Measurements from ENCODE around the gene SAE1. TPM values are rescaled to one million over a fixed set of nuclear protein-coding genes. Genes with fewer than 3 reads are reported as not detected.
A peak's percentile ranks its signal among the peaks of the same experiment; 100 is the strongest.

Gene SAE1
- total RNA-seq, 2 donors from 2014 or later, result 14.5 to 21.5 TPM

DNA sequence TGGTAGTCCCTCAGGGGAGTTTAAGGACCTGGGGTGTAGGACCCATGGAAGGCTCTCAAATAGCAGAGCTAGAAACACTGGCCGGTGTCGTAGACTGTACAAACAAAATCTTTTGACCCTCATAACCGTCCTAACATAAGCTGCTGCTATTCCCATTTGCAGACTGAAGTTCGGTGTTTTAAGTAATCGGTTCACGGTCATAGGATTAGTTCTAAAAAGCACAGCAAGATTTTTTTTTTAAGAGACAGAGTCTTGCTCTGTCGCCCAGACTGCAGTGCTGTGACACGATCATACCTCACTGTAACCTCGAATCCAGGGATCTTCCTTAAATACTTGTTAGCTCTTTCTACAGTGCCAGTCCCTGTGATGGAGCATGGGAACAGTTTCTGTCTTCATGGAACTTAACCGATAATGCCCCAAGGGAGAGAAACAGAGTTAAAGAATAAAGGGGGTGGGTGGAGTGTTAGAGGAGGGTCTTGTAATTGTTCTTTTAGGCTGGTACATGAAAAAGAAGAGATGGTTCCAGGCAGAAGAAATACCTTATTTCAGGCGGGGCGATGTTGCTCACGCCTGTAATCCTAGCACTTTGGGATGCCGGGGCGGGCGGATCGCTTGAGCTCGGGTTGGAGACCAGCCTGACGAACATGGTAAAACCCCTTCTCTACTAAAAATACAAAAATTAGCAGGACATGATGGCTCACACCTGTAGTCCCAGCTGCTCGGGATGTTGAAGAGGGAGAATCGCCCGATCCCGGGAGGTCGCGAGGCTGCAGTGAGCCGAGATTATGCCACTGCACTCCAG lies 16.6 kb upstream of the SAE1 start:
- Histone ChIP-seq H3K9me3 (no peaks in the 10 kb centered on the region), H3K27ac (peak overlapping the region; percentile 99 to 100 (median 99)), H3K4me3 (no peak overlapping the region), H3K4me1 (peaks cover 18% of the 10 kb centered on the region), H3K36me3 (replicated peaks in 1 of 2; ENCODE audit: insufficient read depth in 1 of 2, low read depth in 2 of 2) (no peaks in the 10 kb centered on the region), H3K27me3 (no peaks in the 10 kb centered on the region)
- 49 to 55% methylated on average over 26 of the region's 26 CpGs for WGBS, 2 donors
- no peak for ATAC-seq
- intact Hi-C loops (cut with DNase I), result no loop called here
- TF ChIP-seq POLR2A (IDR thresholded peaks at IDR 0.05) (no peak), CTCF (IDR thresholded peaks at IDR 0.05) (no peak)
- DNase-seq, result no peak

DNA sequence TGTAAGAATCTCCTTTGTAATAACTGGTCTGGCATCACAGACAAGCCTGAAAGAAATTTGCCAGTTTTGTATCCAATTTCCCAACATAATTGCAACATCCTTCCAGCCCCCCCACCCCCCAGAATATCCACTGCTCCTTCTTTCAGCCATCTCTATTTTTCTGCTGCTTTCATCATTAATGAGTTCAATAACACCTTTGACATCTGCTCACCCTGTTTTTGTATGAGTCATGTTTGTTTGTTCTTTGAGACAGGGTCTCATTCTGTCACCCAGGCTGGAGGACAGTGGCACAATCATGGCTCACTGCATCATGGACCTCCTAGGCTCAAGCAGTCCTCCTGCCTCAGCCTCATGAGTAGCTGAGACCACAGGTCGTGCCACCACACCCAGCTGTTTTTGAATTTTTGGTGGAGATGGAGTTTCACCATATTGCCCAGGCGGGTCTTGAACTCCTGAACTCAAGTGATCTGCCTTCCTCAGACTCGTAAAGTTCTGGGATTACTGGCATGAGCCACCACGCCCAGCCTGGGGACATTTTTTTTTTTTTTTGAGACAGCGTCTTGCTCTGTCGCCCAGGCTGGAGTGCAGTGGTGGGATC lies 10.1 kb upstream of the SAE1 start:
- no peak overlapping the region for H3K27ac ChIP-seq
- no peaks in the 10 kb centered on the region for H3K27me3 ChIP-seq
- TF ChIP-seq CTCF (IDR thresholded peaks at IDR 0.05), result no peak
- TF ChIP-seq POLR2A (IDR thresholded peaks at IDR 0.05), result no peak
- H3K4me1 ChIP-seq, result peaks cover 4% of the 10 kb centered on the region
- WGBS, 2 donors, result 79 to 83% methylated on average over 5 to 6 of the region's 6 CpGs
- H3K9me3 ChIP-seq, result no peaks in the 10 kb centered on the region
- DNase-seq (no peak), ATAC-seq (no peak)
- H3K36me3 ChIP-seq (replicated peaks in 1 of 2; ENCODE audit: insufficient read depth in 1 of 2, low read depth in 2 of 2), result no peaks in the 10 kb centered on the region
- no peak overlapping the region for H3K4me3 ChIP-seq
- intact Hi-C loops (cut with DNase I), result no loop called here

DNA sequence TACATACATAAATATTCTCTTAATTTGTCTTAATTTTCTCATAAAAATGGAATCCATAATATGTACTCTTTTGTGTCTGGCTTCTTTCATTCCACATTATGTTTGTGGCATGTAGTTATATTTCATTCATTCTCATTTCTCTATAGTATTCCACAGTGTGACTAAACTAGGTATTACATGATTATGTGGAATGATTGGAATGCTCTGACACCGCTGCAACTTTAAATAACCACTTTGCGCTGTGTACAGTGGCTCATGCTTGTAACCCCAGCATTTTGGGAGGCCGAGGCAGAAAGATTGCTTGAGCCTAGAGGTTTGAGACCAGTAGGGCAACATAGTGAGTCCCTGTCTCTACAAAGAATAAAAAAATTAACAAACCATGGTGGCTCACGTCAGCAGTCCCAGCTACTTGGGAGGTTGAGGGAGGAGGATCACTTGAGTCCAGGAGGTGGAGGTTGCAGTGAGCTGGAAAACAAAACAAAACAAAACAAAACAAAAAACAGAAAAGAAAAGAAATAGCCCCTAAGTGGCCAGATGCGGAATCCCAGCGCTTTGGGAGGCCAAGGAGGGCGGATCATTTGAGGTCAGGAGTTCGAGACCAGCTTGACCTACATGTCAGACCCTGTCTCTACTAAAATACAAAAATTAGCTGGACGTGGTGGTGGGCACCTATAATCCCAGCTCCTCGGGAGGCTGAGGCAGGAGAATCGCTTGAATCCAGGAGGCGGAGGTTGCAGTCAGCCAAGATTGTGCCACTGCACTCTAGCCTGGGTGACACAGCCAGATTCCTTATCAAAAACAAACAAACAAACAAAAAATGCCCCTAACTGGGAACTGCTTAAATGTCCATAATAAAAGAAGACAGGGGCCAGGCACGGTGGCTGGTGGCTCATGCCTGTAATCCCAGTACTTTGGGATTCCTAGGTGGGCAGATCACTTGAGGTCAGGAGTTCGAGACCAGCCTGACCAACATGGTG lies 8.0 kb upstream of the SAE1 start:
- Histone ChIP-seq H3K4me1 (peaks cover 4% of the 10 kb centered on the region), H3K27ac (no peak overlapping the region), H3K36me3 (replicated peaks in 1 of 2; ENCODE audit: insufficient read depth in 1 of 2, low read depth in 2 of 2) (no peaks in the 10 kb centered on the region), H3K27me3 (no peaks in the 10 kb centered on the region), H3K4me3 (no peak overlapping the region), H3K9me3 (no peaks in the 10 kb centered on the region)
- DNase-seq, result no peak
- intact Hi-C loops (cut with DNase I), result no loop called here
- no peak for TF ChIP-seq CTCF (IDR thresholded peaks at IDR 0.05)
- no peak for TF ChIP-seq POLR2A (IDR thresholded peaks at IDR 0.05)
- no peak for ATAC-seq
- WGBS, 2 donors, result 74 to 76% methylated on average over 14 of the region's 14 CpGs

- no peak for DNase-seq
These were observed 7.2 kb upstream of the SAE1 start for GRCh38 chr19:47123406-47123805.

More at GRCh38 chr19:47123406-47123805, 7.2 kb upstream of the SAE1 start:
- no peaks in the 10 kb centered on the region for H3K27me3 ChIP-seq
- no peaks in the 10 kb centered on the region for H3K9me3 ChIP-seq
- H3K27ac ChIP-seq, result no peak overlapping the region
- no peak for ATAC-seq
- 84 to 90% methylated on average over 6 to 7 of the region's 7 CpGs for WGBS, 2 donors
- TF ChIP-seq POLR2A (IDR thresholded peaks at IDR 0.05), result no peak
- no peak for TF ChIP-seq CTCF (IDR thresholded peaks at IDR 0.05)
- no peaks in the 10 kb centered on the region for H3K36me3 ChIP-seq (replicated peaks in 1 of 2; ENCODE audit: insufficient read depth in 1 of 2, low read depth in 2 of 2)
- no peak overlapping the region for H3K4me3 ChIP-seq
- intact Hi-C loops (cut with DNase I), result no loop called here
- H3K4me1 ChIP-seq, result peaks cover 4% of the 10 kb centered on the region
